ENCODE data around the gene TDG.

DNA sequence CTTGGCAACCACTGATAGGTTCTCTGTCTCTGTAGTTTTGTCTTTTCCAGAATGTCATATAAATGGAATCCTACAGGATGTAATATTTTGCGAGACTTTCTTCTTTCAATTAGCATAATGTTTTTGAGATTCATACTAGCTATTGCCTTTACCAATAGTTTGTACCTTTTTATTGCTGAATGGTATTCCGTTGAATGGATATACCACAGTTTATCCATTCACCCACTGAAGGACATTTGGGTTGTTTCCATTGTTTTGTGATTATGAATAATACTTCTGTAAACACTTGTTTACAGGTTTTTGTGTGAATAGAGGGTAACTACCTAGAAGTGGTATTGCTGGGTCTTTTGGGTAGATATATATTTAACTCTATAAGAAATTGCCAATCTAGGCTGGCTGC is 58.0 kb downstream of the TDG start:
- TF ChIP-seq ISL1 (CRISPR knock-in tag; IDR thresholded peaks at IDR 0.05) (no peak), CREB5 (CRISPR knock-in tag; IDR thresholded peaks at IDR 0.05; ENCODE audit: low read depth) (no peak), ARNTL (CRISPR knock-in tag; IDR thresholded peaks at IDR 0.05; ENCODE audit: borderline replicate concordance, low read depth) (no peak), CSDC2 (CRISPR knock-in tag; IDR thresholded peaks at IDR 0.05) (no peak), TCF4 (CRISPR knock-in tag; IDR thresholded peaks at IDR 0.05; ENCODE audit: borderline replicate concordance) (no peak)

Data from SK-N-SH treated with all-trans-retinoic acid at 6 μM for 48 hours (cell line).